HL-60 (cell line): ENCODE results near the gene NANOS2.

Experiments
- GABPA ChIP-seq: IDR thresholded peaks from 2 replicates; pipeline ENCODE4 v1.6.1; 2012; ENCODE audit warnings: low read depth
- POLR2AphosphoS5 ChIP-seq: IDR thresholded peaks from 2 replicates; pipeline ENCODE4 v1.6.1; 2012; ENCODE audit warnings: low read depth
- SPI1 ChIP-seq: IDR thresholded peaks from 2 replicates; pipeline ENCODE4 v1.6.1; 2012; ENCODE audit warnings: low read depth, mild to moderate bottlenecking, borderline replicate concordance
- TF ChIP-seq, protein P1 (sequence below): IDR thresholded peaks from one replicate; pipeline ENCODE4 v1.5.1; 2011; ENCODE audit warnings: low read length, control low read depth, inconsistent platforms; ENCODE audit not compliant: insufficient read depth
- TF ChIP-seq, protein P2 (sequence below): IDR thresholded peaks from 2 replicates; pipeline ENCODE4 v1.6.1; 2012; ENCODE audit warnings: low read depth; ENCODE audit not compliant: insufficient replicate concordance

DNA sequence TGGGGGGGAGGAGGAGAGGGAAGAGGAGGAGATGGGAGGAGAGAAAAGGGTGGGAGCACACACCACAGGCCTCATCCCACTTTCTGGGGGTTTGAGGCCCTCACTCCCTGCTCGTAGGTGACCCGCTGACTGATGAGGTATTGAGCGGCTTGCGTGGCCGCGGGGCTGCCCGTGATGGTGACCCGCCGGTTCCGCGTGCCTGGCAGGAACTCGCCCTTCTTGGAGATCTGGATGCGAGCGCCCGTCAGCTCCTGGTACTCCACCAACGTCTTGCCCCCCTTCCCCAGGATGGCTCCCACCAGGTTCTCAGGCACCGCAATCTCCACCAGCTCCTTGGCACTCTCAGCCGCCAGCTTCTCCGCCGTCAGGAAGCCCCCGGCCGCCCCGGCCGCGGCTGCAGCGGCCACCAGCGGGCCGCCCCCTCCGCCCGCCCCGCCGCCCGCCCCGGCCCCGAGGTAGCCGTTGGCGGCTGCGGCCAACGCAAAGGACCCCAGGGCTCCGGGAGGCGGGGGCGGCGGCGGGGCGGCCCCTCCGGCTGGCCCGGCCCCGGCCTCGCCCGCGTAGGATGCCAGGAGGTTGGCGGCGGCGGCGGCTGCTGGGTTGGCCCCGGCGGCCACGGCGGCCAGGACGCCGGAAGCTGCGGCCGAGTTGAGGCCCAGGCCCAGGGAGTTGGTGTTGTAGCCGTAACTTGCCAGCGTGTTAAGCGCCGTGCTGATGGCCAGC lies 25.4 kb upstream of the NANOS2 start:
- TF ChIP-seq, protein P1, sequence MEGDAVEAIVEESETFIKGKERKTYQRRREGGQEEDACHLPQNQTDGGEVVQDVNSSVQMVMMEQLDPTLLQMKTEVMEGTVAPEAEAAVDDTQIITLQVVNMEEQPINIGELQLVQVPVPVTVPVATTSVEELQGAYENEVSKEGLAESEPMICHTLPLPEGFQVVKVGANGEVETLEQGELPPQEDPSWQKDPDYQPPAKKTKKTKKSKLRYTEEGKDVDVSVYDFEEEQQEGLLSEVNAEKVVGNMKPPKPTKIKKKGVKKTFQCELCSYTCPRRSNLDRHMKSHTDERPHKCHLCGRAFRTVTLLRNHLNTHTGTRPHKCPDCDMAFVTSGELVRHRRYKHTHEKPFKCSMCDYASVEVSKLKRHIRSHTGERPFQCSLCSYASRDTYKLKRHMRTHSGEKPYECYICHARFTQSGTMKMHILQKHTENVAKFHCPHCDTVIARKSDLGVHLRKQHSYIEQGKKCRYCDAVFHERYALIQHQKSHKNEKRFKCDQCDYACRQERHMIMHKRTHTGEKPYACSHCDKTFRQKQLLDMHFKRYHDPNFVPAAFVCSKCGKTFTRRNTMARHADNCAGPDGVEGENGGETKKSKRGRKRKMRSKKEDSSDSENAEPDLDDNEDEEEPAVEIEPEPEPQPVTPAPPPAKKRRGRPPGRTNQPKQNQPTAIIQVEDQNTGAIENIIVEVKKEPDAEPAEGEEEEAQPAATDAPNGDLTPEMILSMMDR: no peak
- TF ChIP-seq GABPA (no peak), POLR2AphosphoS5 (no peak), SPI1 (no peak)
- TF ChIP-seq, protein P2, sequence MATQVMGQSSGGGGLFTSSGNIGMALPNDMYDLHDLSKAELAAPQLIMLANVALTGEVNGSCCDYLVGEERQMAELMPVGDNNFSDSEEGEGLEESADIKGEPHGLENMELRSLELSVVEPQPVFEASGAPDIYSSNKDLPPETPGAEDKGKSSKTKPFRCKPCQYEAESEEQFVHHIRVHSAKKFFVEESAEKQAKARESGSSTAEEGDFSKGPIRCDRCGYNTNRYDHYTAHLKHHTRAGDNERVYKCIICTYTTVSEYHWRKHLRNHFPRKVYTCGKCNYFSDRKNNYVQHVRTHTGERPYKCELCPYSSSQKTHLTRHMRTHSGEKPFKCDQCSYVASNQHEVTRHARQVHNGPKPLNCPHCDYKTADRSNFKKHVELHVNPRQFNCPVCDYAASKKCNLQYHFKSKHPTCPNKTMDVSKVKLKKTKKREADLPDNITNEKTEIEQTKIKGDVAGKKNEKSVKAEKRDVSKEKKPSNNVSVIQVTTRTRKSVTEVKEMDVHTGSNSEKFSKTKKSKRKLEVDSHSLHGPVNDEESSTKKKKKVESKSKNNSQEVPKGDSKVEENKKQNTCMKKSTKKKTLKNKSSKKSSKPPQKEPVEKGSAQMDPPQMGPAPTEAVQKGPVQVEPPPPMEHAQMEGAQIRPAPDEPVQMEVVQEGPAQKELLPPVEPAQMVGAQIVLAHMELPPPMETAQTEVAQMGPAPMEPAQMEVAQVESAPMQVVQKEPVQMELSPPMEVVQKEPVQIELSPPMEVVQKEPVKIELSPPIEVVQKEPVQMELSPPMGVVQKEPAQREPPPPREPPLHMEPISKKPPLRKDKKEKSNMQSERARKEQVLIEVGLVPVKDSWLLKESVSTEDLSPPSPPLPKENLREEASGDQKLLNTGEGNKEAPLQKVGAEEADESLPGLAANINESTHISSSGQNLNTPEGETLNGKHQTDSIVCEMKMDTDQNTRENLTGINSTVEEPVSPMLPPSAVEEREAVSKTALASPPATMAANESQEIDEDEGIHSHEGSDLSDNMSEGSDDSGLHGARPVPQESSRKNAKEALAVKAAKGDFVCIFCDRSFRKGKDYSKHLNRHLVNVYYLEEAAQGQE: no peak
